ENCODE results near the gene MPZ. TPM values are rescaled to one million over a fixed set of nuclear protein-coding genes. Genes with fewer than 3 reads are reported as not detected.

Gene MPZ
- 1 to 10 TPM; 2.3 to 4.2 TPM for total RNA-seq
- 4.7 TPM for polyA plus RNA-seq (ENCODE audit: insufficient read depth, low read depth, low replicate concordance)
- long read RNA-seq, donor 1, result 0 reads
- long read RNA-seq, donor 2, partial matches to known transcripts, result 0 of 1 reads
- long read RNA-seq, donor 2, other reads (novel, unspliced or antisense), result 0 of 1 reads

DNA sequence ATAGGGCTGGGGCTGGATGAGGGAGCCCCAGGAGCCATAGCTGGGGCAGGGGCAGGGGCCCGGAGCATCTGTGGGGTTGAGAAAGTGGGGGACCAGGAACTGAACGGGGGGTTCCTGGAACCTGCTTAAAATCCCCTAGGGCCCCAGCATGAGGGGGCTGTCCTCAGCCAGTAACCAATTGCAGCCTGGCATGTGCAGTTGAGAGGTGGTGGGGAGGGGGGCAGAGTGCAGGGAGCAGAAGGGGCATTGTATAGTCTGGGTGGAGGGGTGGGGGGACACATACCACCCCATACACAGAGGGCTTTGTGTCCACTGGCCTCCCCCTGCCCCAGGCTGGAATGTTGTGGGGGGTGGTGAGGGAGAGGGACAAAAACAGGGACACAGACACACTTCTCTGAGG lies at the start of gene MPZ:
MPZ (minus strand) TSS at position 101 of the 400 bp plus-strand sequence; CDS start at position 38, 63 bp downstream.
- Histone ChIP-seq H3K9me3 (no peaks in the 10 kb centered on the region), H3K27me3 (no peaks in the 10 kb centered on the region), H3K36me3 (ENCODE audit: low read depth, missing control alignments) (no peaks in the 10 kb centered on the region), H3K27ac (no peak within 1 kb of the TSS), H3K4me1 (peaks cover 40% of the 10 kb centered on the region), H3K4me3 (no peak within 1 kb of the TSS)
- DNase-seq, result no peak
- intact Hi-C loops (cut with DNase I; ENCODE audit: low total_unique reads), result no loop called here
- TF ChIP-seq POLR2A (IDR thresholded peaks at IDR 0.05), result no peak
- no peak for TF ChIP-seq CTCF (IDR thresholded peaks at IDR 0.05)
- 56 to 63% methylated on average over 2 of the region's 2 CpGs for WGBS, 2 donors

GRCh38 chr1:161359291-161359690 lies 49.5 kb upstream of the MPZ start:
- Histone ChIP-seq H3K4me1 (no peaks in the 10 kb centered on the region), H3K36me3 (ENCODE audit: low read depth, missing control alignments) (no peaks in the 10 kb centered on the region), H3K9me3 (no peaks in the 10 kb centered on the region), H3K27ac (no peak overlapping the region), H3K4me3 (no peak overlapping the region), H3K27me3 (no peaks in the 10 kb centered on the region)
- no peak for TF ChIP-seq POLR2A (IDR thresholded peaks at IDR 0.05)
- TF ChIP-seq CTCF (IDR thresholded peaks at IDR 0.05), result no peak
- intact Hi-C loops (cut with DNase I; ENCODE audit: low total_unique reads), result no loop called here
- DNase-seq, result no peak

DNA sequence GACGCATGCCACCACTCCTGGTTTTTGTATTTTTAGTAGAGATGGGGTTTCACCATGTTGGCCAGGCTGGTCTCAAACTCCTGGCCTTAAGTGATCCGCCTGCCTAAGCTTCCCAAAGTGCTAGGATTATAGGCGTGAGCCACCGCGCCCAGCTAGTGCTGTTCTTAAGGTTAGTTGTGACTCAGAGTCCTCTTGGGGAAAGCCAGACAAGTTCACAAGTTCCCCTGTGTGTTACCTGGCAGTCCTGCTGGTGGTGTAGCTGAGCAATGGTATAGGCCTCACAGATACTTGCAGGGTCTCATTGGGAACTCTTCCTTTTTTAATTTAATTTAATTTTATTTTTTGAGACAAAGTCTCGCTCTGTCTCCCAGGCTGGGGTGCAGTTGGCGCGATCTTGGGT lies 47.3 kb upstream of the MPZ start:
- TF ChIP-seq POLR2A (IDR thresholded peaks at IDR 0.05), result no peak
- no peak for TF ChIP-seq CTCF (IDR thresholded peaks at IDR 0.05)
- no peaks in the 10 kb centered on the region for H3K4me1 ChIP-seq
- no peak for DNase-seq

DNA sequence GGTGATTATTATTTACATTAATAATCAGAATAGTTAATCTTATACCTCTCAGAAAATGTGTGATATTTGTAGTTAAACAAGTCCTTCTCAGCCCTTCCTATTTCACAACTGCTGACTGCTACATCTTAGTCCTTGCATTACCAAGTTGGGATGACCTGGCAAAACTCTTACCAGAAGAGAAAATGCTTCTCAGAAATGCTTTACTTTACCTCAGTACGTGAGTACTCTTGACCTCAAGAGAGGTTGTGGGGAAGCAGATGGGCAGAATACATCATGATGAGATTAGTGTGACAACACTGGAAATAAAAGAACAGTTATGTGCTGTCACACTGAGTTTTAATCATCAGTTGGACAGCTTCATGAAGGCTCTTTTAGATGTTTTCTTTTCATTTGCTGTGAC lies 41.7 kb upstream of the MPZ start:
- H3K4me1 ChIP-seq, result no peaks in the 10 kb centered on the region
- no peak overlapping the region for H3K27ac ChIP-seq
- WGBS, 2 donors, result 70 to 86% methylated on average over 1 of the region's 1 CpG
- intact Hi-C loops (cut with DNase I; ENCODE audit: low total_unique reads), result no loop called here
- H3K36me3 ChIP-seq (ENCODE audit: low read depth, missing control alignments), result no peaks in the 10 kb centered on the region
- no peak for TF ChIP-seq POLR2A (IDR thresholded peaks at IDR 0.05)
- H3K9me3 ChIP-seq, result no peaks in the 10 kb centered on the region
- no peak overlapping the region for H3K4me3 ChIP-seq
- DNase-seq, result no peak
- H3K27me3 ChIP-seq, result no peaks in the 10 kb centered on the region

More for the DNA sequence above, 47.3 kb upstream of the MPZ start:
- Histone ChIP-seq H3K4me3 (no peak overlapping the region), H3K9me3 (no peaks in the 10 kb centered on the region), H3K36me3 (ENCODE audit: low read depth, missing control alignments) (no peaks in the 10 kb centered on the region), H3K27me3 (no peaks in the 10 kb centered on the region), H3K27ac (no peak overlapping the region)
- 81 to 96% methylated on average over 8 of the region's 8 CpGs for WGBS, 2 donors
- intact Hi-C loops (cut with DNase I; ENCODE audit: low total_unique reads), result no loop called here

DNA sequence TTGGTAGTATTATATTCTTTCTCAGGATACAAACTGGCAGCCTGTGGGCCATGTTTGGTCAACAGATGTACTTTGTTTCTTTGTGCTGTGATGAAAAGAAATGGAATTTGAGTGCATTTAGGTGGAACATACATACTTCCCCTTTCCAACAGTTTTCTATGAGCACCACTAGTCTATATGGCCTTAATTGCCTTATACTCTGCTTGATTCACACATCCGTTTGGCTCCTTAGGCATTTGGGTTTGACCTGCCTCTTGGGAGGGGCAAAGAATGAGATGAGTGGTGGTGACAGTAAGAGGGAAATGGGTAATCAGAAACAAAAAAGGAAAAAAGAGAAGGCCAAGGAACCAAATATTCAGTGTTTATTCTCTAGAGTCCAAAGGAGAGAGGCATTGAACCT lies 40.9 kb upstream of the MPZ start:
- Histone ChIP-seq H3K4me3 (no peak overlapping the region), H3K9me3 (no peaks in the 10 kb centered on the region), H3K27ac (no peak overlapping the region), H3K36me3 (ENCODE audit: low read depth, missing control alignments) (no peaks in the 10 kb centered on the region), H3K4me1 (no peaks in the 10 kb centered on the region), H3K27me3 (no peaks in the 10 kb centered on the region)
- no peak for DNase-seq
- WGBS, 2 donors, result 71 to 87% methylated on average over 1 of the region's 1 CpG
- intact Hi-C loops (cut with DNase I; ENCODE audit: low total_unique reads), result no loop called here
- TF ChIP-seq POLR2A (IDR thresholded peaks at IDR 0.05), result no peak
- no peak for TF ChIP-seq CTCF (IDR thresholded peaks at IDR 0.05)
